ENCODE measurements around the gene FRMD4A.

DNA sequence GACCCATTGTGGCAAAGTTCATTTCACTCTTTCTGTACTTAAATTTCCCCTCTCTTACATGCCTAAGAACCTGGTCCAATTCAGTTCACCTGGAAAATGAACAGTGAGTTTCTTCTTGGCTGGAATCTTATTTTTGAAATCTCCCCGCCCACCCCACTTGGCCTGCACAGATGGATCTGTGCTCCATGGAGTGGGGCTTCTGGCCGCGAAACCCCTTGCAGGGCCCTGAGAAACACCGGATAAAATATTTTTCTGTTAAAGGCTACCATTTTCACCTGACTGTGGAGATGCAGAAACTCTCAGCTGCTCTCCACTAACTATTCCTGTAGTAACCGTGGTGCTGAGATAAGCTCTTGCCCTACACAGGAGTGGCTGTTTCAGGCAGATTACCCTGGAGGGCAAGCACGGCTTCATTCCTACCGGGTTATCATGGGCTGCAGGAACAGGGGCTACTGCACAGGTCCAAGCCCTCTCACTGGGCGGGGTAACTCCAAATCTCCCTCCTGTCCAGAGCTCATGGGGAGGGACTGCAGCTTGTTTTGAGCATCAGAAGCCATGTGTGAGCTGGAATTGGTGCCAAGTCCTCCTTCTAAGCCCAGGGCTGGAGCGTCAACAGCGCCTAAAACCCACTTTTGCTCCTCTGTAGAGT is 625.1 kb downstream of the FRMD4A start:
- TF ChIP-seq CTCF (conservative IDR thresholded peaks at IDR 0.05; ENCODE audit: low read depth, low read length) (no peak), MAZ (IDR thresholded peaks at IDR 0.05; ENCODE audit: borderline replicate concordance, low read depth, low read length) (no peak), POLR2A (IDR thresholded peaks at IDR 0.05; ENCODE audit: low read depth, low read length) (no peak), RAD21 (IDR thresholded peaks at IDR 0.05; ENCODE audit: low read length) (no peak), RFX5 (IDR thresholded peaks at IDR 0.05; ENCODE audit: low read depth, low read length) (no peak), SMC3 (IDR thresholded peaks at IDR 0.05; ENCODE audit: low read depth, low read length) (no peak), BHLHE40 (IDR thresholded peaks at IDR 0.05; ENCODE audit: low read depth, low read length) (no peak), ELK1 (IDR thresholded peaks at IDR 0.05; ENCODE audit: borderline replicate concordance, low read depth, low read length) (no peak), MAFK (IDR thresholded peaks at IDR 0.05; ENCODE audit: low read depth, low read length) (no peak), NFE2L2 (IDR thresholded peaks at IDR 0.05; ENCODE audit: low read depth, low read length) (no peak), CEBPB (IDR thresholded peaks at IDR 0.05; ENCODE audit: low read depth, low read length) (no peak)
- TF ChIP-seq, protein P1, sequence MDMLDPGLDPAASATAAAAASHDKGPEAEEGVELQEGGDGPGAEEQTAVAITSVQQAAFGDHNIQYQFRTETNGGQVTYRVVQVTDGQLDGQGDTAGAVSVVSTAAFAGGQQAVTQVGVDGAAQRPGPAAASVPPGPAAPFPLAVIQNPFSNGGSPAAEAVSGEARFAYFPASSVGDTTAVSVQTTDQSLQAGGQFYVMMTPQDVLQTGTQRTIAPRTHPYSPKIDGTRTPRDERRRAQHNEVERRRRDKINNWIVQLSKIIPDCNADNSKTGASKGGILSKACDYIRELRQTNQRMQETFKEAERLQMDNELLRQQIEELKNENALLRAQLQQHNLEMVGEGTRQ (IDR thresholded peaks at IDR 0.05; ENCODE audit: low read depth, low read length): no peak

Data from IMR-90 (cell line).